LNCaP clone FGC (cell line): ENCODE data around the gene UBE2J1.

ENCODE experiments used
- DNase-seq: peaks from one replicate; pipeline ENCODE4 v3.0.0-alpha.2; 2011; ENCODE audit warnings: low read depth
- H3K4me3 ChIP-seq: 2 replicates; pipeline ENCODE4 v1.5.1; 2011; ENCODE audit warnings: mild to moderate bottlenecking, low read depth, low read length, control low read depth
- CTCF ChIP-seq: IDR thresholded peaks from 2 replicates; pipeline ENCODE4 v1.5.1; 2012; ENCODE audit warnings: mild to moderate bottlenecking; ENCODE audit not compliant: control insufficient read depth, insufficient read depth; ENCODE audit errors: extremely low read depth

Gene UBE2J1

GRCh38 chr6:89379281-89379680 lies 26.8 kb upstream of the UBE2J1 start:
- TF ChIP-seq CTCF, result no peak
- DNase-seq, result no peak
- H3K4me3 ChIP-seq, result no peak overlapping the region

DNA sequence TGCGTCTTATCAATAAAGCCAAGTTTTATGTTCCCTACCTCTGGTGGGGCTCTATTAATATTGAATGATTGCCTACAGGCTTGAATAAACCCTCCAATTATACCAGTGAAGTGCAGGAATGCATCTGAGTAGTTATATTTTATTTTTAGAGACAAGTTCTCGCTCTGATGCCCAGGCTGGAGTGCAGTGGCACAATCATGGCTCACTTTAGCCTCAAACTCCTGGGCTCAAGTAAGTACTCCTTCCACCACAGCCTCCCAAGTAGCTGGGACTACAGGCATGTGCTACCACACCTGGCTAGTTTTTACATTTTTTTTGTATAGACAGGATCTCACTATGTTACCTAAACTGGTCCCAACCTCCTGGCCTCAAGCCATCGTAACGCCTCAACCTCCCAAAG lies 26.1 kb upstream of the UBE2J1 start:
- no peak for DNase-seq
- H3K4me3 ChIP-seq, result no peak overlapping the region
- TF ChIP-seq CTCF, result no peak

GRCh38 chr6:89375427-89376267 lies 23.1 kb upstream of the UBE2J1 start:
- TF ChIP-seq CTCF, result peak; percentile 37
- peak; percentile 59 for DNase-seq
- H3K4me3 ChIP-seq, result no peak overlapping the region

- no peak for DNase-seq
- no peak for TF ChIP-seq CTCF
- no peak overlapping the region for H3K4me3 ChIP-seq
Observed at GRCh38 chr6:89372506-89372901, 20.0 kb upstream of the UBE2J1 start.

- H3K4me3 ChIP-seq, result no peak overlapping the region
- DNase-seq, result no peak
- peak; percentile 63 for TF ChIP-seq CTCF
Observed at GRCh38 chr6:89371849-89372505, 19.5 kb upstream of the UBE2J1 start.

- TF ChIP-seq CTCF, result peak; percentile 58
- H3K4me3 ChIP-seq, result no peak overlapping the region
- DNase-seq, result peak; percentile 52
Observed at GRCh38 chr6:89368999-89369398, 16.5 kb upstream of the UBE2J1 start.
